A673 (cell line): ENCODE results near the gene DNAH8. TPM values are rescaled to one million over a fixed set of nuclear protein-coding genes. Genes with fewer than 3 reads are reported as not detected.

Experiments used
- BruUV-seq: library from RNA; stranded (reverse); fragments of 400-500 nt; replicated peaks from 2 replicates; lab custom pipeline; 2021; lab: Mats Ljungman, UMichigan
- CTCF ChIA-PET: fragments of 300-600 bp; sonication (Branson Sonifier 250); formaldehyde crosslinking; loops from one replicate; lab custom pipeline; 2022; ENCODE audit warnings: antibody characterized with exemption; lab: Charles Lee
- POLR2A ChIA-PET: fragments of 300-600 bp; sonication (Branson Sonifier 250); formaldehyde crosslinking; loops from one replicate; lab custom pipeline; 2022; ENCODE audit warnings: antibody characterized with exemption; ENCODE audit not compliant: low non-redundant PET; lab: Charles Lee
- DNase-seq: peaks from one replicate; pipeline ENCODE4 v3.0.0-alpha.2; 2015; ENCODE audit warnings: low spot score
- H3K27ac ChIP-seq: fragments of 200-600 bp; sonication (generic); 2 replicates; pipeline ENCODE4 v1.5.1; 2016; ENCODE audit warnings: mixed run types, low read depth, mild to moderate bottlenecking, mixed read lengths, antibody characterized with exemption, low read length; ENCODE audit not compliant: poor library complexity, severe bottlenecking
- H3K27me3 ChIP-seq: fragments of 200-600 bp; sonication (generic); replicated peaks from 2 replicates; pipeline ENCODE4 v1.6.1; 2017; ENCODE audit warnings: mixed run types, low read depth, mild to moderate bottlenecking, mixed read lengths, antibody characterized with exemption, low read length; ENCODE audit not compliant: insufficient read depth, poor library complexity
- H3K36me3 ChIP-seq: fragments of 200-600 bp; sonication (generic); 2 replicates; pipeline ENCODE4 v1.6.1; 2016; ENCODE audit warnings: mixed run types, mild to moderate bottlenecking, mixed read lengths, antibody characterized with exemption, low read length; ENCODE audit not compliant: insufficient read depth, poor library complexity, severe bottlenecking
- H3K4me1 ChIP-seq: fragments of 200-600 bp; sonication (generic); 2 replicates; pipeline ENCODE4 v1.6.1; 2017; ENCODE audit warnings: mixed run types, mild to moderate bottlenecking, mixed read lengths, antibody characterized with exemption, low read length; ENCODE audit not compliant: insufficient read depth, poor library complexity, severe bottlenecking
- H3K4me3 ChIP-seq: fragments of 200-600 bp; sonication (generic); 2 replicates; pipeline ENCODE4 v1.5.1; 2016; ENCODE audit warnings: low read depth, mixed run types, mild to moderate bottlenecking, mixed read lengths, low read length; ENCODE audit not compliant: poor library complexity, severe bottlenecking
- H3K9me3 ChIP-seq: fragments of 200-600 bp; sonication (generic); 2 replicates; pipeline ENCODE4 v1.6.1; 2016; ENCODE audit warnings: mixed run types, low read depth, mild to moderate bottlenecking, mixed read lengths, antibody characterized with exemption, low read length; ENCODE audit not compliant: poor library complexity, severe bottlenecking
- CTCF ChIP-seq: fragments of 300-800, 200-600 bp; sonication (generic); conservative IDR thresholded peaks from 2 replicates; pipeline ENCODE4 v1.5.1; 2017; ENCODE audit warnings: low read depth, mild to moderate bottlenecking, antibody characterized with exemption, low read length, moderate library complexity, mixed read lengths
- EZH2 ChIP-seq: fragments of 200-600 bp; sonication (generic); IDR thresholded peaks from 2 replicates; pipeline ENCODE4 v1.6.1; 2017; ENCODE audit warnings: borderline replicate concordance, low read depth, mild to moderate bottlenecking, mixed read lengths, antibody characterized with exemption, low read length; ENCODE audit not compliant: poor library complexity, severe bottlenecking
- intact Hi-C: fragments of 100-400 bp; cut with micrococcal nuclease; formaldehyde crosslinking; loops from one replicate; pipeline ENCODE4 v1.10.0; 2022; ENCODE audit not compliant: unreplicated experiment
- total RNA-seq: library from RNA; stranded (reverse); gene quantifications from 2 replicates; pipeline ENCODE4 v1.2.3, GENCODE V29; 2021

Gene DNAH8
- total RNA-seq, 1 experiment from 2014 or later, result not detected

GRCh38 chr6:38861926-38862401, 146.9 kb downstream of the DNAH8 start:
- BruUV-seq, result no TSS peak
- H3K4me3 ChIP-seq, result no peak overlapping the region
- H3K9me3 ChIP-seq, result no peaks in the 10 kb centered on the region
- no peak for DNase-seq
- TF ChIP-seq CTCF (no peak), EZH2 (no peak)
- H3K36me3 ChIP-seq, result no peaks in the 10 kb centered on the region
- ChIA-PET POLR2A (no interaction called here), CTCF (no interaction called here)
- H3K27ac ChIP-seq, result no peak overlapping the region
- H3K4me1 ChIP-seq, result no peaks in the 10 kb centered on the region
- H3K27me3 ChIP-seq, result peaks cover 3% of the 10 kb centered on the region
- intact Hi-C loops, result no loop called here

- Histone ChIP-seq H3K9me3 (no peaks in the 10 kb centered on the region), H3K4me3 (no peak overlapping the region), H3K4me1 (no peaks in the 10 kb centered on the region), H3K27ac (no peak overlapping the region), H3K36me3 (no peaks in the 10 kb centered on the region), H3K27me3 (peaks cover 10% of the 10 kb centered on the region)
- BruUV-seq, result no TSS peak
- intact Hi-C loops, result no loop called here
- DNase-seq, result no peak
- TF ChIP-seq CTCF (no peak), EZH2 (no peak)
- CTCF ChIA-PET, result no interaction called here
- POLR2A ChIA-PET, result no interaction called here
These were observed 150.5 kb downstream of the DNAH8 start for GRCh38 chr6:38865521-38866174.

GRCh38 chr6:38867726-38868125, 152.6 kb downstream of the DNAH8 start:
- H3K27me3 ChIP-seq, result peaks cover 10% of the 10 kb centered on the region
- H3K9me3 ChIP-seq, result no peaks in the 10 kb centered on the region
- ChIA-PET CTCF (interaction anchor here (0.6 to 0.7 kb wide), 2 partner anchors 21 to 40 kb away, joined by 3 read pairs; no protein-coding TSS in a partner anchor), POLR2A (no interaction called here)
- TF ChIP-seq CTCF, result no peak
- no peak for TF ChIP-seq EZH2
- intact Hi-C loops, result no loop called here
- no peaks in the 10 kb centered on the region for H3K36me3 ChIP-seq
- BruUV-seq, result no TSS peak
- no peak overlapping the region for H3K27ac ChIP-seq
- H3K4me1 ChIP-seq, result no peaks in the 10 kb centered on the region
- H3K4me3 ChIP-seq, result no peak overlapping the region
- no peak for DNase-seq
